Right lobe of liver (tissue), 4 donors: ENCODE results near the gene UBAP2L.

Source experiments
- CTCF ChIP-seq, 4 donors: fragments of 200-600 bp in 3 of 4; fragments of 450-650 bp in 1 of 4; IDR thresholded peaks; one replicate each; pipeline versions ENCODE4 v1.5.1 to v1.8.0; 2016 to 2022; ENCODE audit warnings: antibody characterized with exemption in 4 of 4, mild to moderate bottlenecking in 2 of 4
- POLR2A ChIP-seq: fragments of 450-650 bp; IDR thresholded peaks from one replicate; pipeline ENCODE4 v1.6.1; 2017; ENCODE audit warnings: antibody characterized with exemption, mild to moderate bottlenecking
- donor health status: DM: no; HTN: no; CAD: no.
- donor health status: DM: no; HTN: no; CAD: no.
- donor health status: DM: no; HTN: yes; CAD: no.

- no peak for TF ChIP-seq CTCF (IDR thresholded peaks at IDR 0.05)
- no peak for TF ChIP-seq POLR2A
These were observed 38.8 kb upstream of the UBAP2L start for GRCh38 chr1:154181944-154182343.
